Endothelial cell of umbilical vein (primary cell): ENCODE results near the gene ATP6V1F. TPM values are rescaled to one million over a fixed set of nuclear protein-coding genes. Genes with fewer than 3 reads are reported as not detected.
A peak's percentile ranks its signal among the peaks of the same experiment; 100 is the strongest.

Experiments used
- BruUV-seq: library from RNA; stranded (reverse); fragments of 400-500 nt; replicated peaks from 2 replicates; lab custom pipeline; 2021; lab: Mats Ljungman, UMichigan
- CTCF ChIA-PET: fragments of 300-600, 350-600 bp; sonication (Branson Sonifier 250); formaldehyde crosslinking; loops from one replicate; lab custom pipeline; 2021; ENCODE audit warnings: antibody characterized with exemption, inconsistent platforms; lab: Charles Lee
- POLR2A ChIA-PET: fragments of 300-600, 350-600 bp; sonication (Branson Sonifier 250); formaldehyde crosslinking; loops from one replicate; lab custom pipeline; 2021; ENCODE audit warnings: antibody characterized with exemption, inconsistent platforms; lab: Charles Lee
- DNase-seq: peaks from one replicate; pipeline ENCODE4 v3.0.0-alpha.2; 2011; ENCODE audit warnings: low read depth, low spot score
- FAIRE-seq: peaks from 2 replicates; lab custom pipeline; 2011; peaks lifted over from hg19 to GRCh38; lab: Jason Lieb, UNC
- H2AFZ ChIP-seq: 2 replicates; pipeline ENCODE4 v1.6.0; 2012; ENCODE audit warnings: low read depth, low read length, control low read depth, inconsistent platforms
- H3K27ac ChIP-seq: 2 replicates; pipeline ENCODE4 v1.5.1; 2011; ENCODE audit warnings: low read depth, mild to moderate bottlenecking, control low read depth, low read length, moderate library complexity; ENCODE audit not compliant: insufficient read depth
- H3K27me3 ChIP-seq, 2 experiments: 2 replicates each; pipeline versions ENCODE4 v1.6.0 to v1.6.1; 2011; ENCODE audit warnings: low read length in 2 of 2, mixed read lengths in 1 of 2; ENCODE audit not compliant: control insufficient read depth in 2 of 2, insufficient read depth in 2 of 2
- H3K36me3 ChIP-seq, 2 experiments: 2 replicates in 1 of 2; 3 replicates in 1 of 2; pipeline ENCODE4 v1.5.1; 2011; ENCODE audit warnings: low read length in 2 of 2, mild to moderate bottlenecking in 1 of 2, moderate library complexity in 1 of 2; ENCODE audit not compliant: control insufficient read depth in 2 of 2, insufficient read depth in 2 of 2; ENCODE audit errors: extremely low read depth in 1 of 2
- H3K4me1 ChIP-seq: 3 replicates; pipeline ENCODE4 v1.5.1; 2011; ENCODE audit warnings: mild to moderate bottlenecking, low read length; ENCODE audit not compliant: control insufficient read depth, insufficient read depth; ENCODE audit errors: extremely low read depth
- H3K4me2 ChIP-seq: 2 replicates; pipeline ENCODE4 v1.6.1; 2011; ENCODE audit warnings: low read length, control low read depth, mixed read lengths; ENCODE audit not compliant: insufficient read depth
- H3K4me3 ChIP-seq, 3 experiments: fragments of 200-600 bp in 1 of 3; sonication (generic), shearing (Covaris generic) in 1 of 3; replicated peaks in 1 of 3; 2 replicates each; pipeline ENCODE4 v1.5.1; 2011 to 2016; ENCODE audit warnings: control low read depth in 3 of 3, low read length in 3 of 3, mild to moderate bottlenecking in 2 of 3, inconsistent platforms in 1 of 3, low read depth in 1 of 3, moderate library complexity in 1 of 3; ENCODE audit not compliant: insufficient read depth in 1 of 3
- H3K79me2 ChIP-seq: 2 replicates; pipeline ENCODE4 v1.6.0; 2012; ENCODE audit warnings: low read length, inconsistent platforms; ENCODE audit not compliant: control insufficient read depth, insufficient read depth
- H3K9ac ChIP-seq: replicated peaks from 2 replicates; pipeline ENCODE3; 2011; ENCODE audit warnings: low read length, control low read depth; ENCODE audit not compliant: insufficient read depth; ENCODE audit errors: extremely low read depth
- H3K9me1 ChIP-seq: replicated peaks from 3 replicates; pipeline ENCODE4 v1.6.0; 2011; ENCODE audit warnings: mild to moderate bottlenecking, low read length; ENCODE audit not compliant: control insufficient read depth, insufficient read depth; ENCODE audit errors: extremely low read depth
- H3K9me3 ChIP-seq: replicated peaks from 2 replicates; pipeline ENCODE4 v1.5.1; 2012; ENCODE audit warnings: low read length, inconsistent platforms; ENCODE audit not compliant: control insufficient read depth, insufficient read depth
- H4K20me1 ChIP-seq: replicated peaks from 2 replicates; pipeline ENCODE3; 2011; ENCODE audit warnings: mild to moderate bottlenecking, low read length; ENCODE audit not compliant: control insufficient read depth, insufficient read depth; ENCODE audit errors: extremely low read depth
- MYC ChIP-seq: IDR thresholded peaks from one replicate; pipeline ENCODE4 v1.6.1; 2011; ENCODE audit warnings: mild to moderate bottlenecking, low read depth, low read length
- dilution Hi-C: fragments of 300-500 bp; cut with MboI; formaldehyde crosslinking; loops from one replicate; pipeline ENCODE4 v1.15.0; 2019; ENCODE audit warnings: low sequenced_read_pairs; ENCODE audit not compliant: extremely low pct_ligation_motif_present
- intact Hi-C: fragments of 100-400 bp; cut with micrococcal nuclease; formaldehyde crosslinking; loops from one replicate; pipeline ENCODE4 v1.10.0; 2022
- polyA plus RNA-seq, 4 experiments: library from polyadenylated mRNA; depleted of rRNA in 3 of 4; stranded (reverse) in 3 of 4; unstranded in 1 of 4; fragments of >200 nt; gene quantifications; 2 replicates each; pipeline versions ENCODE4 v1.2.1 to v1.2.3, GENCODE V29; 2011 to 2012; ENCODE audit warnings: missing spikeins in 1 of 4
- total RNA-seq: library from RNA; stranded (reverse); gene quantifications from 2 replicates; pipeline ENCODE4 v1.2.3, GENCODE V29; 2021
- TF ChIP-seq, protein P1 (sequence below), 2 donors: IDR thresholded peaks; 1 replicate in 1 of 2; 2 replicates in 1 of 2; pipeline ENCODE4 v1.5.1; 2011; ENCODE audit warnings: low read length in 2 of 2, mild to moderate bottlenecking in 2 of 2, moderate library complexity in 2 of 2, control low read depth in 1 of 2, inconsistent platforms in 1 of 2, low read depth in 1 of 2; ENCODE audit not compliant: insufficient read depth in 1 of 2; ENCODE audit errors: extremely low read depth in 1 of 2

ATP6V1F gene
- total and polyA plus RNA-seq, 2 donors (not counting 3 experiments of a cell fraction or from before 2014, with no cell fraction given) = 156 to 360 TPM

DNA sequence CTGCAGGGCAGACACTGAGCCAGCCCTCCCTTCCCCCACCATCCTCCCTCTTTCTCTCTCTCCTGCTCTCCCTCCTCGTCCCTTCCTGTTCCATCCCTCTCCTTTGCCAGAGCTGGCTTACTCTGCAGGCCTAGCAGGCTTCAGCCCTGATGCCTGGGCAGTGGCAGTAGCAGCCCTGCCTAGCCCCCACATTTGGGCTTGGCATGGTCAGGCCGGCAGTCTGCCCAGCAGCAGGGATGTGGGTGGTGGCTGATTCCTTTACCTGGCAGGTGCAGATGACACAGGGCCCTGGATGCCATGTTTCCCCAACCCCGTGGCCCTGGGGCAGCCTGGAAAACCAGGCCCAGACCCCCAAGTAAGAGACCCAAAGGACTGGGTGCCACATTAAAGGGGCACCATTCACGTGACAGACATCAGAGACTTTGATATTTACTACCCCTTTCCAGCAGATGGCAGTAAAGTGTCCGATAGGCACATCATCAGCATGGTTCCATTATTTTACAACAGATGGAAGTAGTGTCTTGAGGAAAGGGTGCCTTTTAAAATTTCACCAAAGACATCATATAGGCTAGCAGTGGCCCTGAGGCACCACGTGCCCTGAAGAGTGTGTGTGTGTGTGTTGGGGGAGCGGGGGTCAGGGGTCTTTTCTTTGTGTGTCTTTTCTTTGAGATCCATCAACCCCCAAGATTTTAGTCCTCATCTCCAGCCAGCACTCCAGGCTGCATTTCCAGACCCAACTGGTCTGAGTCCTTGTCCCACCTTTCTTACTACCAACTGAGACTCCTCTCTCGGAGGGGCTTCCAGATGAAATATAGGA, 41.9 kb downstream of the ATP6V1F start:
- POLR2A ChIA-PET = no interaction called here
- H3K4me3 ChIP-seq = no peak overlapping the region
- H2AFZ ChIP-seq = no peak overlapping the region
- FAIRE-seq (peak; percentile 85), DNase-seq (peak; percentile 53)
- no peaks in the 10 kb centered on the region for H3K79me2 ChIP-seq
- no peaks in the 10 kb centered on the region for H3K9me3 ChIP-seq
- intact Hi-C loops = loop anchor here (1.0 to 2.0 kb wide), 3 partner anchors 43 to 306 kb away; no protein-coding TSS in a partner anchor
- H3K4me2 ChIP-seq = no peak overlapping the region
- CTCF ChIA-PET = interaction anchor here (1.0 to 2.6 kb wide), 4 partner anchors 185 to 305 kb away, joined by 3 to 47 read pairs (median 6); no protein-coding TSS in a partner anchor
- H3K36me3 ChIP-seq = no peaks in the 10 kb centered on the region
- H3K4me1 ChIP-seq = no peaks in the 10 kb centered on the region
- H3K27me3 ChIP-seq = peaks cover 11% of the 10 kb centered on the region in 2 experiments
- no peak overlapping the region for H3K27ac ChIP-seq
- no peaks in the 10 kb centered on the region for H3K9me1 ChIP-seq
- H4K20me1 ChIP-seq = no peaks in the 10 kb centered on the region
- no TSS peak for BruUV-seq
- dilution Hi-C loops = no loop called here
- TF ChIP-seq, protein P1, sequence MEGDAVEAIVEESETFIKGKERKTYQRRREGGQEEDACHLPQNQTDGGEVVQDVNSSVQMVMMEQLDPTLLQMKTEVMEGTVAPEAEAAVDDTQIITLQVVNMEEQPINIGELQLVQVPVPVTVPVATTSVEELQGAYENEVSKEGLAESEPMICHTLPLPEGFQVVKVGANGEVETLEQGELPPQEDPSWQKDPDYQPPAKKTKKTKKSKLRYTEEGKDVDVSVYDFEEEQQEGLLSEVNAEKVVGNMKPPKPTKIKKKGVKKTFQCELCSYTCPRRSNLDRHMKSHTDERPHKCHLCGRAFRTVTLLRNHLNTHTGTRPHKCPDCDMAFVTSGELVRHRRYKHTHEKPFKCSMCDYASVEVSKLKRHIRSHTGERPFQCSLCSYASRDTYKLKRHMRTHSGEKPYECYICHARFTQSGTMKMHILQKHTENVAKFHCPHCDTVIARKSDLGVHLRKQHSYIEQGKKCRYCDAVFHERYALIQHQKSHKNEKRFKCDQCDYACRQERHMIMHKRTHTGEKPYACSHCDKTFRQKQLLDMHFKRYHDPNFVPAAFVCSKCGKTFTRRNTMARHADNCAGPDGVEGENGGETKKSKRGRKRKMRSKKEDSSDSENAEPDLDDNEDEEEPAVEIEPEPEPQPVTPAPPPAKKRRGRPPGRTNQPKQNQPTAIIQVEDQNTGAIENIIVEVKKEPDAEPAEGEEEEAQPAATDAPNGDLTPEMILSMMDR (IDR thresholded peaks at IDR 0.05; ENCODE audit: extremely low read depth in 1 of 2, insufficient read depth in 1 of 2, low read depth in 1 of 2, low read length in 2 of 2) = peak; percentile 48 to 54
- TF ChIP-seq MYC = no peak
- no peak overlapping the region for H3K9ac ChIP-seq
